SU-DHL-6 (cell line): ENCODE results near the gene DENND6B.

Source experiments
- H2AFZ ChIP-seq: fragments of 200-600 bp; sonication (generic); 2 replicates; pipeline ENCODE4 v1.6.1; 2014; ENCODE audit warnings: low read depth, mild to moderate bottlenecking, moderate library complexity, mixed read lengths, antibody characterized with exemption, low read length; ENCODE audit not compliant: severe bottlenecking
- H3F3A ChIP-seq: fragments of 200-600 bp; shearing (Covaris generic); 2 replicates; pipeline ENCODE4 v1.6.0; 2016; ENCODE audit warnings: antibody characterized with exemption, mild to moderate bottlenecking; ENCODE audit not compliant: insufficient read depth
- H3K27ac ChIP-seq: fragments of 200-600 bp; sonication (generic); 2 replicates; pipeline ENCODE4 v1.5.1; 2016; ENCODE audit warnings: low read depth, mild to moderate bottlenecking, low read length, moderate library complexity, mixed read lengths
- H3K27me3 ChIP-seq: fragments of 200-600 bp; sonication (generic), shearing (Covaris generic); 2 replicates; pipeline ENCODE4 v1.6.0; 2014; ENCODE audit warnings: mild to moderate bottlenecking, low read length
- H3K36me3 ChIP-seq: fragments of 200-600 bp; sonication (generic); 2 replicates; pipeline ENCODE4 v1.6.1; 2014; ENCODE audit warnings: mild to moderate bottlenecking, low read length, mixed read lengths
- H3K4me2 ChIP-seq: fragments of 300-600, 200-600 bp; shearing (Covaris generic), sonication (generic); 2 replicates; pipeline ENCODE4 v1.6.0; 2014; ENCODE audit warnings: low read length, low read depth, mild to moderate bottlenecking; ENCODE audit not compliant: poor library complexity, severe bottlenecking
- H3K4me3 ChIP-seq: fragments of 200-600 bp; sonication (generic); 2 replicates; pipeline ENCODE4 v1.5.1; 2014; ENCODE audit warnings: antibody characterized with exemption, low read length, mild to moderate bottlenecking, mixed read lengths; ENCODE audit not compliant: insufficient read depth, poor library complexity, severe bottlenecking
- H3K79me2 ChIP-seq: fragments of 200-600 bp; sonication (generic); 2 replicates; pipeline ENCODE4 v1.6.1; 2014; ENCODE audit warnings: mild to moderate bottlenecking, low read length, moderate library complexity; ENCODE audit not compliant: insufficient read depth
- H3K9ac ChIP-seq: fragments of 200-600 bp; sonication (generic); 2 replicates; pipeline ENCODE4 v1.7.0; 2014; ENCODE audit warnings: mild to moderate bottlenecking, low read length
- H3K9me2 ChIP-seq: fragments of 200-600 bp; sonication (generic); replicated peaks from 2 replicates; pipeline ENCODE4 v1.6.1; 2014; ENCODE audit warnings: low read length; ENCODE audit not compliant: insufficient read depth
- H3K9me3 ChIP-seq: fragments of 200-600 bp; sonication (generic); 2 replicates; pipeline ENCODE4 v1.6.1; 2014; ENCODE audit warnings: low read length, mixed read lengths; ENCODE audit not compliant: insufficient read depth
- H4K20me1 ChIP-seq: fragments of 200-600 bp; sonication (generic); 2 replicates; pipeline ENCODE4 v1.6.1; 2014; ENCODE audit warnings: low read depth, mild to moderate bottlenecking, antibody characterized with exemption, low read length, moderate library complexity, mixed read lengths
- EZH2phosphoT487 ChIP-seq: fragments of 200-600 bp; sonication (generic), shearing (Covaris generic); conservative IDR thresholded peaks from 2 replicates; pipeline ENCODE4 v1.6.1; 2018; ENCODE audit warnings: mild to moderate bottlenecking, antibody characterized with exemption, low read length, moderate library complexity, mixed read lengths
- TF ChIP-seq, protein P1 (sequence below): fragments of 200-600 bp; sonication (generic); IDR thresholded peaks from one replicate; pipeline ENCODE4 v1.5.1; 2017; ENCODE audit warnings: antibody characterized with exemption, mild to moderate bottlenecking, low read length, moderate library complexity; ENCODE audit not compliant: insufficient read depth, poor library complexity, severe bottlenecking

DENND6B gene

GRCh38 chr22:50310031-50310722 lies 16.6 kb downstream of the DENND6B start:
- Histone ChIP-seq H4K20me1 (no peaks in the 10 kb centered on the region), H3F3A (peaks cover 20% of the 10 kb centered on the region), H3K27me3 (no peaks in the 10 kb centered on the region), H3K9me3 (no peaks in the 10 kb centered on the region), H3K27ac (no peak overlapping the region), H3K9me2 (no peaks in the 10 kb centered on the region), H2AFZ (no peak overlapping the region), H3K9ac (no peak overlapping the region), H3K4me3 (no peak overlapping the region), H3K36me3 (no peaks in the 10 kb centered on the region), H3K79me2 (no peaks in the 10 kb centered on the region), H3K4me2 (no peak overlapping the region)
- TF ChIP-seq, protein P1, sequence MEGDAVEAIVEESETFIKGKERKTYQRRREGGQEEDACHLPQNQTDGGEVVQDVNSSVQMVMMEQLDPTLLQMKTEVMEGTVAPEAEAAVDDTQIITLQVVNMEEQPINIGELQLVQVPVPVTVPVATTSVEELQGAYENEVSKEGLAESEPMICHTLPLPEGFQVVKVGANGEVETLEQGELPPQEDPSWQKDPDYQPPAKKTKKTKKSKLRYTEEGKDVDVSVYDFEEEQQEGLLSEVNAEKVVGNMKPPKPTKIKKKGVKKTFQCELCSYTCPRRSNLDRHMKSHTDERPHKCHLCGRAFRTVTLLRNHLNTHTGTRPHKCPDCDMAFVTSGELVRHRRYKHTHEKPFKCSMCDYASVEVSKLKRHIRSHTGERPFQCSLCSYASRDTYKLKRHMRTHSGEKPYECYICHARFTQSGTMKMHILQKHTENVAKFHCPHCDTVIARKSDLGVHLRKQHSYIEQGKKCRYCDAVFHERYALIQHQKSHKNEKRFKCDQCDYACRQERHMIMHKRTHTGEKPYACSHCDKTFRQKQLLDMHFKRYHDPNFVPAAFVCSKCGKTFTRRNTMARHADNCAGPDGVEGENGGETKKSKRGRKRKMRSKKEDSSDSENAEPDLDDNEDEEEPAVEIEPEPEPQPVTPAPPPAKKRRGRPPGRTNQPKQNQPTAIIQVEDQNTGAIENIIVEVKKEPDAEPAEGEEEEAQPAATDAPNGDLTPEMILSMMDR: no peak
- no peak for TF ChIP-seq EZH2phosphoT487

GRCh38 chr22:50309601-50309991 lies 17.2 kb downstream of the DENND6B start:
- H2AFZ ChIP-seq: no peak overlapping the region
- H3K27me3 ChIP-seq: no peaks in the 10 kb centered on the region
- no peaks in the 10 kb centered on the region for H3K9me2 ChIP-seq
- H3K4me2 ChIP-seq: no peak overlapping the region
- TF ChIP-seq, protein P1: no peak
- TF ChIP-seq EZH2phosphoT487: no peak
- H3F3A ChIP-seq: peaks cover 22% of the 10 kb centered on the region; the same call in 1 of the 2 replicates
- no peaks in the 10 kb centered on the region for H3K9me3 ChIP-seq
- H3K36me3 ChIP-seq: no peaks in the 10 kb centered on the region
- H4K20me1 ChIP-seq: no peaks in the 10 kb centered on the region
- no peak overlapping the region for H3K27ac ChIP-seq
- H3K79me2 ChIP-seq: no peaks in the 10 kb centered on the region
- no peak overlapping the region for H3K4me3 ChIP-seq
- no peak overlapping the region for H3K9ac ChIP-seq

DNA sequence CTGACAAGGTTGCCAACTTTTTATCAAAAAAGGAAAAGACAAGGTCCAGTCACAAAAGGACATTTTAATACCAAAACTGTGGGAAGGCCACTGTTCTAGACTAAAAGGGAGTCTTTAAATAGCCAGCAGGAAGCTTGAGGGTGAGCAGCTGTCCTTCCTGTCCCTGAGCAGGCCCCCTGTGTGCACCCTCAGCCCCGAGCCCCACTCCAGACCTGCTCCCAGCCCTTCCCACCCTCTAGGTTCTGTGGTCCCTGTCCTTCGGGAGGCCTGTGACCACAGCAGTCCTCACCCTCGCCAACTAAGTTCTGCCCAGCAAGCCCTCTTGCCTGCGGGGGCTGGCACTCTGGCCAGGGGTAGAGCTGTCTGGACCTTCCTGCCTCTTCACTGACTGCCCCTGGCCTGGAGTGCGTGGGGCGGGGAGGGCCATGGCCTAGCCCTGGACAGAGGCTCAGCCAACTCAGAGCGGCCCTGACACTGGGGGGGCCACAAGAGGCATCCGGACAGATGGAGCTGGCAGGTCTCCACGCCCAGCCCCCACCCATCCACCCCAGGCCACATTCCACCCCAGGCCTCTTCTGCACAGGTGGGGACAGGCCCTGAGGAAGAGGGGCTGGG lies 17.7 kb downstream of the DENND6B start:
- TF ChIP-seq, protein P1: no peak
- no peak for TF ChIP-seq EZH2phosphoT487
- Histone ChIP-seq H3K27ac (peak overlapping the region; percentile 23), H2AFZ (no peak overlapping the region), H3K27me3 (no peaks in the 10 kb centered on the region), H4K20me1 (no peaks in the 10 kb centered on the region), H3K4me3 (no peak overlapping the region), H3K79me2 (no peaks in the 10 kb centered on the region), H3K36me3 (no peaks in the 10 kb centered on the region), H3K4me2 (no peak overlapping the region), H3F3A (peaks cover 24% of the 10 kb centered on the region; the same call in 1 of the 2 replicates), H3K9ac (no peak overlapping the region), H3K9me2 (no peaks in the 10 kb centered on the region), H3K9me3 (no peaks in the 10 kb centered on the region)
